K562 (cell line): ENCODE results near the gene EIF2S3. TPM values are rescaled to one million over a fixed set of nuclear protein-coding genes. Genes with fewer than 3 reads are reported as not detected.

ENCODE experiments used
- CC2D1A ChIP-seq: fragments of 450-650 bp; IDR thresholded peaks from 2 replicates; pipeline ENCODE4 v1.6.1; 2017; ENCODE audit warnings: mild to moderate bottlenecking
- CHCHD3 ChIP-seq: fragments of 250-450 bp; sonication (Bioruptor Pico); IDR thresholded peaks from 2 replicates; pipeline ENCODE4 v2.1.2; 2022; ENCODE audit warnings: mild to moderate bottlenecking
- EHMT2 ChIP-seq: fragments of 450-650 bp; IDR thresholded peaks from 2 replicates; pipeline ENCODE4 v1.6.1; 2018; ENCODE audit warnings: antibody characterized with exemption
- FOS ChIP-seq: IDR thresholded peaks from 3 replicates; pipeline ENCODE4 v1.6.1; 2011; ENCODE audit not compliant: insufficient read length; ENCODE audit errors: extremely low read depth
- SMC3 ChIP-seq: conservative IDR thresholded peaks from 2 replicates; pipeline ENCODE4 v1.6.1; 2011; ENCODE audit warnings: low read depth, low read length, improper control_type of control experiment; ENCODE audit not compliant: insufficient read depth
- TAF7 ChIP-seq: fragments of 450-650 bp; IDR thresholded peaks from 2 replicates; pipeline ENCODE4 v1.6.1; 2016; ENCODE audit warnings: missing genetic modification characterization, missing compliant biosample characterization
- ZNF717 ChIP-seq: fragments of 250-450 bp; sonication (Bioruptor Pico); IDR thresholded peaks from 2 replicates; pipeline ENCODE4 v1.5.0; 2021
- polyA plus RNA-seq, 8 experiments: library from polyadenylated mRNA; depleted of rRNA in 4 of 8; stranded (reverse) in 5 of 8; unstranded in 3 of 8; fragments of >200 nt; fragmentation: Nextera tagmentation in 2 of 8; fragmentation: Illumina TruSeq in 1 of 8; extraction: Ambion mirVana in 2 of 8; extraction: Trizol in 1 of 8; gene quantifications; 2 replicates each; pipeline versions ENCODE4 v1.2.1 to v1.2.3, GENCODE V29; 2011 to 2014; ENCODE audit warnings: inconsistent platforms in 1 of 8, missing spikeins in 1 of 8
- total RNA-seq, 7 experiments: library from RNA; depleted of rRNA in 6 of 7; stranded (reverse); fragments of >200 nt in 6 of 7; fragmentation: Illumina TruSeq in 2 of 7; extraction: Trizol in 2 of 7; gene quantifications; 2 replicates each; pipeline versions ENCODE4 v1.2.1 to v1.2.3, GENCODE V29; 2011 to 2021; ENCODE audit warnings: low replicate concordance in 1 of 7
- TF ChIP-seq, protein P1 (sequence below): sonication (generic); formaldehyde crosslinking; IDR thresholded peaks from 2 replicates; pipeline ENCODE4 v1.8.0; 2022; ENCODE audit warnings: missing genetic modification reagents, mild to moderate bottlenecking, moderate library complexity, borderline replicate concordance
- TF ChIP-seq, protein P2 (sequence below): fragments of 250-450 bp; sonication (Bioruptor Pico); IDR thresholded peaks from 2 replicates; pipeline ENCODE4 v1.4.0; 2020; ENCODE audit warnings: mild to moderate bottlenecking, moderate library complexity
- TF ChIP-seq, protein P3 (sequence below), 2 experiments: fragments of 450-650 bp; conservative IDR thresholded peaks; 2 replicates each; pipeline ENCODE4 v1.6.1; 2017; ENCODE audit warnings: mild to moderate bottlenecking in 2 of 2, moderate library complexity in 2 of 2
- TF ChIP-seq, protein P4 (sequence below), 2 experiments: fragments of 200-800 bp in 1 of 2; sonication (Bioruptor generic) in 1 of 2; sonication (generic) in 1 of 2; formaldehyde crosslinking in 1 of 2; IDR thresholded peaks in 1 of 2; conservative IDR thresholded peaks in 1 of 2; 2 replicates each; pipeline versions ENCODE4 v1.5.0 to v1.6.1; 2016 to 2020; ENCODE audit warnings: missing compliant biosample characterization in 1 of 2, missing genetic modification characterization in 1 of 2, missing genetic modification reagents in 1 of 2

The EIF2S3 gene
- total and polyA plus RNA-seq, 9 of the 15 experiments (the other 6 are each of a cell fraction or from before 2014, with no cell fraction given): 148 to 439 (median 275) TPM

DNA sequence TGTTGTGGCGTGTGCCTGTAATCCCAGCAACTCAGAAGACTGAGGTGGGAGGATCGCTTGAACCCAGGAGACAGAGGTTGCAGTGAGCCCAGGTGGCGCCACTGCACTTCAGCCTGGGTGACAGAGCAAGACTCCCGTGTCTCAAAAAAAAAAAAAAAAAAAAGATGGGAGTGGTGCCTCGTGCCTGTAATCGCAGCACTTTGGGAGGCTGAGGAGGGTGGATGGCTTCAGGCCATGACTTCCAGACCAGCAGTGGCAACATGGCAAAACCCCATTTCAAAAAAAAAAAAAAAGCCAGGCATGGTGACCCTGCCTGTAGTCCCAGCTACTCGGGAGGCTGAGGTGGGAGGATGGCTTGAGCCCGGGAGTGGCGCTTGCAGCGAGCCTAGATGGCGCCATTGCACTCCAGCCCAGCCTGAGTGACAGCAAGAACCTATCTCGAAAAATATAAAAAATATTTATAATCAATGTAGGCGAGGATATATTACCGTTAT is 27.0 kb downstream of the EIF2S3 start (continued):
- TF ChIP-seq, protein P1, sequence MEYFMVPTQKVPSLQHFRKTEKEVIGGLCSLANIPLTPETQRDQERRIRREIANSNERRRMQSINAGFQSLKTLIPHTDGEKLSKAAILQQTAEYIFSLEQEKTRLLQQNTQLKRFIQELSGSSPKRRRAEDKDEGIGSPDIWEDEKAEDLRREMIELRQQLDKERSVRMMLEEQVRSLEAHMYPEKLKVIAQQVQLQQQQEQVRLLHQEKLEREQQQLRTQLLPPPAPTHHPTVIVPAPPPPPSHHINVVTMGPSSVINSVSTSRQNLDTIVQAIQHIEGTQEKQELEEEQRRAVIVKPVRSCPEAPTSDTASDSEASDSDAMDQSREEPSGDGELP (CRISPR knock-in tag): 0 out of 2 replicates have a peak, but pooled peaks have one; percentile 36
- TF ChIP-seq CC2D1A: peak; percentile 81
- no peak for TF ChIP-seq EHMT2
- no peak for TF ChIP-seq TAF7 (tag)
- 0 out of 2 replicates have a peak, but pooled peaks have one; percentile 11 for TF ChIP-seq SMC3
- TF ChIP-seq, protein P2, sequence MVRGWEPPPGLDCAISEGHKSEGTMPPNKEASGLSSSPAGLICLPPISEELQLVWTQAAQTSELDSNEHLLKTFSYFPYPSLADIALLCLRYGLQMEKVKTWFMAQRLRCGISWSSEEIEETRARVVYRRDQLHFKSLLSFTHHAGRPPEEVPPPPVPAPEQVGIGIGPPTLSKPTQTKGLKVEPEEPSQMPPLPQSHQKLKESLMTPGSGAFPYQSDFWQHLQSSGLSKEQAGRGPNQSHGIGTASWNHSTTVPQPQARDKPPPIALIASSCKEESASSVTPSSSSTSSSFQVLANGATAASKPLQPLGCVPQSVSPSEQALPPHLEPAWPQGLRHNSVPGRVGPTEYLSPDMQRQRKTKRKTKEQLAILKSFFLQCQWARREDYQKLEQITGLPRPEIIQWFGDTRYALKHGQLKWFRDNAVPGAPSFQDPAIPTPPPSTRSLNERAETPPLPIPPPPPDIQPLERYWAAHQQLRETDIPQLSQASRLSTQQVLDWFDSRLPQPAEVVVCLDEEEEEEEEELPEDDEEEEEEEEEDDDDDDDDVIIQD (CRISPR knock-in tag): no peak
- TF ChIP-seq ZNF717: no peak
- TF ChIP-seq, protein P3, sequence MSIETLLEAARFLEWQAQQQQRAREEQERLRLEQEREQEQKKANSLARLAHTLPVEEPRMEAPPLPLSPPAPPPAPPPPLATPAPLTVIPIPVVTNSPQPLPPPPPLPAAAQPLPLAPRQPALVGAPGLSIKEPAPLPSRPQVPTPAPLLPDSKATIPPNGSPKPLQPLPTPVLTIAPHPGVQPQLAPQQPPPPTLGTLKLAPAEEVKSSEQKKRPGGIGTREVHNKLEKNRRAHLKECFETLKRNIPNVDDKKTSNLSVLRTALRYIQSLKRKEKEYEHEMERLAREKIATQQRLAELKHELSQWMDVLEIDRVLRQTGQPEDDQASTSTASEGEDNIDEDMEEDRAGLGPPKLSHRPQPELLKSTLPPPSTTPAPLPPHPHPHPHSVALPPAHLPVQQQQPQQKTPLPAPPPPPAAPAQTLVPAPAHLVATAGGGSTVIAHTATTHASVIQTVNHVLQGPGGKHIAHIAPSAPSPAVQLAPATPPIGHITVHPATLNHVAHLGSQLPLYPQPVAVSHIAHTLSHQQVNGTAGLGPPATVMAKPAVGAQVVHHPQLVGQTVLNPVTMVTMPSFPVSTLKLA (conservative IDR thresholded peaks at IDR 0.05): peak in 1 of 2 experiments; percentile 52; a peak in 1 of 4 replicates
- TF ChIP-seq, protein P4, sequence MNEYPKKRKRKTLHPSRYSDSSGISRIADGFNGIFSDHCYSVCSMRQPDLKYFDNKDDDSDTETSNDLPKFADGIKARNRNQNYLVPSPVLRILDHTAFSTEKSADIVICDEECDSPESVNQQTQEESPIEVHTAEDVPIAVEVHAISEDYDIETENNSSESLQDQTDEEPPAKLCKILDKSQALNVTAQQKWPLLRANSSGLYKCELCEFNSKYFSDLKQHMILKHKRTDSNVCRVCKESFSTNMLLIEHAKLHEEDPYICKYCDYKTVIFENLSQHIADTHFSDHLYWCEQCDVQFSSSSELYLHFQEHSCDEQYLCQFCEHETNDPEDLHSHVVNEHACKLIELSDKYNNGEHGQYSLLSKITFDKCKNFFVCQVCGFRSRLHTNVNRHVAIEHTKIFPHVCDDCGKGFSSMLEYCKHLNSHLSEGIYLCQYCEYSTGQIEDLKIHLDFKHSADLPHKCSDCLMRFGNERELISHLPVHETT (CRISPR knock-in tag; conservative IDR thresholded peaks at IDR 0.05 in 1 of 2, IDR thresholded peaks at IDR 0.05 in 1 of 2): peak in 1 of 2 experiments; percentile 50; a peak in 1 of 4 replicates
- TF ChIP-seq FOS: no peak
- no peak for TF ChIP-seq CHCHD3 (CRISPR knock-in tag)
